Right renal pelvis (tissue), 4 donors: ENCODE results near the gene SASS6. TPM values are rescaled to one million over a fixed set of nuclear protein-coding genes. Genes with fewer than 3 reads are reported as not detected.

Experiments
- DNase-seq, 4 donors: peaks; one replicate each; pipeline ENCODE4 v3.0.0-alpha.2; 2013; ENCODE audit warnings: low read depth in 4 of 4, low spot score in 3 of 4, missing footprints in 1 of 4
- polyA plus RNA-seq, 4 donors: library from polyadenylated mRNA; unstranded; fragments of 120-200 nt; gene quantifications; one replicate each; pipeline ENCODE4 v1.2.1, GENCODE V29; 2013; ENCODE audit not compliant: insufficient read length in 4 of 4

Gene SASS6
- polyA plus RNA-seq, 4 donors: 7.5 to 10.8 (median 10.0) TPM

GRCh38 chr1:100115524-100115923 lies 17.2 kb downstream of the SASS6 start:
- DNase-seq: no peak

GRCh38 chr1:100109554-100110066 lies 23.1 kb downstream of the SASS6 start:
- DNase-seq: no peak

GRCh38 chr1:100107696-100108095 lies 25.0 kb downstream of the SASS6 start:
- DNase-seq: no peak

GRCh38 chr1:100101564-100101963 lies 31.2 kb downstream of the SASS6 start:
- DNase-seq: no peak

- DNase-seq: no peak
Measured at GRCh38 chr1:100100202-100100601, 32.5 kb downstream of the SASS6 start.

DNA sequence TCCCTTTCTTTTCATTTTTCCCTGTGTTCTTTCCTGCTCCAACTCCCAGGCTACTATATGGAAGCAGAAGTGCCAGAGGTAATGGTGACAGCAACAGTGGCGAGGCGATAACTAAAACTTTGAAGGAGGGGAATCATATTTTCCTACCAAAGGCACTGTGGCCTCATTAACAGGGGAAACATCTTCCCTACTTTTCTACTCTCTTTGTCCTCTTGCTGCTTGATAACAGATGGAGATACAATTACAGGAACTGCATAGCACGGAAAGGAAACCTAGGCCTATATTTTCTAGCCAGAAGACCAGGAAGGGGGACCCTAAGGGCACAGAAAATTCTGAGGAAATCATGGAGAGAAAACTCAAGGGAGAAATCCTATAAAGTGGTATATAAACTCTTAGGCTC lies 42.3 kb downstream of the SASS6 start:
- DNase-seq: no peak

DNA sequence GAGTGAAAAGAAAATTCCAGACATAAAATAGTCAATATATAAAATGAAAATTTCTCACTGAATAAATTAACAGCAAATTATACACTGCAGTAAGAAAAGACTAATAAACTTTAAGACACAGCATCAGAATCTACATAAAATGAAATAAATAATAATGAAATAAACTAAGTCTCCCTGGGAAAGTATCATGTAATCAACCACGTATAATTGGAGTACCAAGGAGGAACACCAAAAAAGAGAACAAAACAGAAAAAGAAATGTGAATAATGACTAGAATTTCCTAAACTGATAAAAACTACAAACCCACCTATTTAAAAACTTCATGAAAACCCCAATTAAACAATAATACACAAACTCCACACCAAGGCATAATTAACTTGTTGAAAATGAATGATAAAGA lies 43.6 kb downstream of the SASS6 start:
- no peak for DNase-seq

- DNase-seq: no peak
Measured at GRCh38 chr1:100087396-100087795, 45.3 kb downstream of the SASS6 start.

DNA sequence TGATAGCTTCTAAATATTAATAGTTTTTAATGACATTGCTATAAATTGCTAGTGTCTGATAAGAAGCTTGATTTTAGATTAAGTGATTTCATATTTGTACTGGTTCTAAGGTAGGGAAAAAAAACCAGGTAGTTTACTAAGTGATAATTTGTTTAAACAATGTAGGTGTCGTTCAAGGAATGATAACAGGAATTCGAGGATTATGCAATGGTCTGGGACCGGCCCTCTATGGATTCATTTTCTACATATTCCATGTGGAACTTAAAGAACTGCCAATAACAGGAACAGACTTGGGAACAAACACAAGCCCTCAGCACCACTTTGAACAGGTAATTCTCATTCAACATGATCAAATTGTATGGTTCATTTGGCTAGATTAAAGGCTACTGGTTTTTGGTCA lies 52.4 kb downstream of the SASS6 start:
- no peak for DNase-seq

DNA sequence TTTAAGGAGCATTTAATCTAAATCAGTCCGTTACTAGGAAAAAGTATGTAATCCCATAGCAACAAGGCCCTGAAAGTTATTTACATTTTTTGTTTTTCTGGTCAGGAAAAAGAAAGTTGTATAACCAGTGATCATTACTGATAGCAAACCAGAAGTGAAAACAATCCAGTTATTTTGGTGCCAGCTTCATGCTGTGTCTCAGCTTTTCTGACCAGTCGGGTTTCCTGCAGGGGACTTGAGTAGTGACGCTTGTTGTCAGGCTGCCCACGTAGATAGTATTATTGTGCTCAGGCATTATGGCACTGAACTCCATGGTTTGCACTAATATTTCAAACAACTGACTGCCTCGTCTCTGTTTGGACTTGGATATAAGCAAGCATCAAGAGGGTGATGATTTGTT lies 55.2 kb downstream of the SASS6 start:
- DNase-seq: no peak

DNA sequence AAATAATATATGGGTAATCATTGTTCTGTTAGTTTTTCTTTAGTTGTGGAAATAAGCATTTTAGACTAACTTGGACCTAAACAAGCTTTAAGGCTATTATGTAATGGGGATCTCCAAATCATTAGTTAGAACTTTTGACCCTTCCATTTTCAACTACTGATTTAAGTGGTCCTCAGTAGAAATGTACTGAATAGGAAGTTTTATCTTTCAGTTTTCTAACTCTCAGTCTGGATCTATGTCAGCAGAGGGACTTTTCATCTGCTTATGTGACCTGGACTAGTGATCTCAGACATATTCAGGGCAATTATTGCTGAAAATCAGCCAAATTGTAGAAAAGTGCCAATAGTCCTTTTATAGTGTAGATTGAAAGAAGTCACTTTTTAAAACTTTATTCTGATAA lies 56.0 kb downstream of the SASS6 start:
- no peak for DNase-seq

DNA sequence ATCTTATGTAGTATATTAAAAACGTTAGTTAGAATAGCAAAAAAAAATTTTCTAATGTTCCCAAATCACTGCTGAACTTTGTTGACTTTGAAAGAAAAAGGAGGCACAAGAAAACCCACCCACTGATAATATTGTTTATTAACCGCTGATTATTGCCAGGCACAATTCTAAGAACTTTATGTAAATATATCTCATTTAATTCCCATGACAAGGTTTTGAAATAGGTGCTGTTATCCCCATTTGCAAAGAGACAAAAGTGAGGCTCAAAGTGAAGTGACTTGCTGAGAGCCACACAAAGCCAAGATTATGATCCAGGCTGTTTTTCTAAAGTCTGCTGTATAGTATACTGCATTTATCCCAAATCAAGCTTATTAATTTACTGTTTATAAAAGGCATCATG lies 56.4 kb downstream of the SASS6 start:
- DNase-seq: no peak

DNA sequence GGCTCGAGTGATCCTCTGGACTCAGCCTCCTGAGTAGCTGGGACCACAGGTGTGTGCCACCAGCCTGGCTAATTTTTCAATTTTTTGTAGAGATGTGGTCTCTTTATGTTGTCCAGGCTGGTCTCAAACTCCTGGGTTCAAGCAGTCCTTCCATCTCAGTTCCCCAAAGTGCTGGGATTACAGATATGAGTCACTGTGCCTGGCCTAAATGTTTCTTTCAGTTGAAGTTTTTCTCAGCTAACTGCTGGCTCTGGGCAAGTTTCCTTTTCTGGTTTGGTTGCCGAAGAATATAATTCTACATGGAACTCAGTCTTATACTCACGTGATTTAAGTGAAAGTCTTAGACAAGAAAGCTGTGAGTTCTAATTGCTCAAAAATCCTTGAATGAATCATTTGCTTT lies 57.0 kb downstream of the SASS6 start:
- DNase-seq: no peak

GRCh38 chr1:100074604-100075395 lies 57.9 kb downstream of the SASS6 start:
- no peak for DNase-seq

- no peak for DNase-seq
Measured at GRCh38 chr1:100073531-100073930, 59.2 kb downstream of the SASS6 start.

- no peak for DNase-seq
Measured at GRCh38 chr1:100070201-100070939, 62.4 kb downstream of the SASS6 start.

GRCh38 chr1:100065969-100066227 lies 66.8 kb downstream of the SASS6 start:
- DNase-seq: no peak

DNA sequence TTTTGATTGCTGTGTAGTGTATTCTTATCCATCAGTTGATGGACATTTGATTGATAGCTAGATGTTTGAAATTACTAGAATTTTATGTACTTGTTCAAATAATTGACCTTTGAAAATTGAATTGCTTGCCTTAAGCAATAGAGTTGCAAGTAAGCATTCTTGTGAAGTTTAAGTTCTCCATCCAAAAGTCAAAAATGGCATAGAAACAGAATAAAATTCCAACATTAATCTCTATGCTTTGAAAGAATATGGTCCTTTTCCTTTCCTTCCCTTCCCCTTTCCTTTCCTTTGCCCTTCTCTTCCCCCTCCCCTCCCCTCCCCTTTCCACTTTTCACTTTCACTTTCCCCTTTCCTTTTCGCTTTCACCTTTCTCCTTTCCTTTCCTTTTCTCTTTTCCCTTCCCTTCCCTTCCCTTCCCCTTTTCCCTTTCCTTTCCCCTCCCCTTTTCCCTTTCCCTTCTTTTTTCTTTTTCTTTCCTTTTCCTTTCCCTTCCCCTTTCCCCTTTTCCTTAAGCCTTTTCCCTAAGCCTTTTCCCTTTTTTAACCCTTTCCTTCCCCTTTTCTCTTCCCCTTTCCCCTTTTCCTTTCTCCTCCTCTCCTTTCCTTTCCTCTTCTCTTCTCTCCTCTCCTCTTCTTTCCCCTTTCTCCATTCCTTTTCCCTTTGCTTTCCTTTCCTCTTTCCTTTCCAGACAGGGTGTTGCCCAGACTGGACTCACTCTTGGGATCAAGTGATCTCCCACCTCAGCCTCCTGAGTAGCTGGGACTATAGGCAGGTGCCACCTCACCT lies 67.4 kb downstream of the SASS6 start:
- DNase-seq: no peak

- no peak for DNase-seq
Measured at GRCh38 chr1:100061681-100062080, 71.0 kb downstream of the SASS6 start.

GRCh38 chr1:100053727-100054126 lies 79.0 kb downstream of the SASS6 start:
- no peak for DNase-seq

DNA sequence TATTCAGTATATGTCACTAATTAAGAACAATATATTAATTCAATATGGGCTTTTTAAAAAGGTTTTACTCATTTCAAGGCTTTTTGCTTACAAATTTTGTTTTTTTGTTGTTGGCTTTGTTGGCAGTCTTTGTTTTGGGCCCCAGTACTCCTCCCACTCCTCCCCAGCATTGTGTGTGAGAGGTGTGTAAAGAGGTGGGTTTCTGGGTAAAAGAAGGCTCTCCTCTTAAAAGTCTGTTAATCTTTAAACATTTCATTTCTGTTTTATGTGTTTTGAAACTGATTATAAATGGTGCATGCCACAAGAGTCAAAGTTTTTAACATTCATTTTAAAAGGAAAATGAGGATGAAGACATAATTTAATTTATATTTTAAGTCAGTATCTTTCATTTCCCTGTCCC lies 79.6 kb downstream of the SASS6 start:
- no peak for DNase-seq
